HEK293T (cell line): Measurements from ENCODE around the gene TSC22D3.

Source experiments
- ARNT ChIP-seq: fragments of 450-650 bp; IDR thresholded peaks from 2 replicates; pipeline ENCODE4 v1.6.1; 2017; ENCODE audit warnings: mild to moderate bottlenecking
- BHLHE40 ChIP-seq: fragments of 450-650 bp; IDR thresholded peaks from 2 replicates; pipeline ENCODE4 v1.6.1; 2016; ENCODE audit warnings: mild to moderate bottlenecking, moderate library complexity, borderline replicate concordance
- ELF4 ChIP-seq: fragments of 450-650 bp; IDR thresholded peaks from 2 replicates; pipeline ENCODE4 v1.6.1; 2017; ENCODE audit warnings: antibody characterized with exemption
- FOXA1 ChIP-seq: fragments of 450-650 bp; IDR thresholded peaks from 2 replicates; pipeline ENCODE4 v1.6.1; 2016; ENCODE audit warnings: mild to moderate bottlenecking
- FOXK2 ChIP-seq: fragments of 450-650 bp; IDR thresholded peaks from 2 replicates; pipeline ENCODE4 v1.6.1; 2016; ENCODE audit warnings: mild to moderate bottlenecking
- FOXM1 ChIP-seq: fragments of 450-650 bp; IDR thresholded peaks from 2 replicates; pipeline ENCODE4 v1.6.1; 2017; ENCODE audit warnings: mild to moderate bottlenecking, borderline replicate concordance
- HDGF ChIP-seq: fragments of 450-650 bp; IDR thresholded peaks from 2 replicates; pipeline ENCODE4 v1.6.1; 2017; ENCODE audit warnings: antibody characterized with exemption, borderline replicate concordance
- L3MBTL2 ChIP-seq: fragments of 450-650 bp; conservative IDR thresholded peaks from 2 replicates; pipeline ENCODE4 v1.6.1; 2016; ENCODE audit warnings: mild to moderate bottlenecking
- NFRKB ChIP-seq: fragments of 450-650 bp; IDR thresholded peaks from 2 replicates; pipeline ENCODE4 v1.6.1; 2016; ENCODE audit warnings: mild to moderate bottlenecking, moderate library complexity
- SP1 ChIP-seq: fragments of 450-650 bp; IDR thresholded peaks from 2 replicates; pipeline ENCODE4 v1.6.1; 2017
- SUZ12 ChIP-seq: fragments of 450-650 bp; IDR thresholded peaks from 2 replicates; pipeline ENCODE4 v1.6.1; 2016; ENCODE audit warnings: mild to moderate bottlenecking
- TF ChIP-seq, protein P1 (sequence below): fragments of 450-650 bp; IDR thresholded peaks from 2 replicates; pipeline ENCODE4 v1.6.1; 2016

DNA sequence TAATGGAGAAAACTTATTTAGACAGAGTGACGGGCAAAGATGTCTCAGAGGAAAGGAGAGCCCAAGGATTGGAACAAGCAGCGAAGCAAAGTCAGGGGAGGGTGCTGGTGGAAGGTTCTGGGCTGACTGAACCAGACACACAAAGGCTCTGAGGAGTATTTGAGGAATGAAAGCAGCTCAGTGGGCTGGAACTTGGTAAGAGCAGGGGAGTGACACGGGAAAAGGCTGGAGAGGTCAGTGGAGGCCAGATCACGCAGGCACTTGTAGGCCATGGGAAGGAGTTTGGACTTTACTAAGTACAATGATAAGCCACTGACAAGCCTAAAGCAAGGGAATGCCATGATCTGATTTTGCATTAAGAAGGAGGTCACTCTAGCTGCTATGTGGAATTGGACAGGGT lies 71.4 kb downstream of the TSC22D3 start:
- TF ChIP-seq ELF4: no peak
- TF ChIP-seq, protein P1, sequence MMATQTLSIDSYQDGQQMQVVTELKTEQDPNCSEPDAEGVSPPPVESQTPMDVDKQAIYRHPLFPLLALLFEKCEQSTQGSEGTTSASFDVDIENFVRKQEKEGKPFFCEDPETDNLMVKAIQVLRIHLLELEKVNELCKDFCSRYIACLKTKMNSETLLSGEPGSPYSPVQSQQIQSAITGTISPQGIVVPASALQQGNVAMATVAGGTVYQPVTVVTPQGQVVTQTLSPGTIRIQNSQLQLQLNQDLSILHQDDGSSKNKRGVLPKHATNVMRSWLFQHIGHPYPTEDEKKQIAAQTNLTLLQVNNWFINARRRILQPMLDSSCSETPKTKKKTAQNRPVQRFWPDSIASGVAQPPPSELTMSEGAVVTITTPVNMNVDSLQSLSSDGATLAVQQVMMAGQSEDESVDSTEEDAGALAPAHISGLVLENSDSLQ: no peak
- no peak for TF ChIP-seq SP1
- no peak for TF ChIP-seq FOXM1
- no peak for TF ChIP-seq FOXA1
- TF ChIP-seq BHLHE40: no peak
- TF ChIP-seq HDGF: no peak
- TF ChIP-seq SUZ12: no peak
- TF ChIP-seq L3MBTL2: no peak
- TF ChIP-seq FOXK2: no peak
- TF ChIP-seq ARNT: no peak
- TF ChIP-seq NFRKB: no peak
